Measurements from ENCODE around the gene KCNMB2. TPM values are rescaled to one million over a fixed set of nuclear protein-coding genes. Genes with fewer than 3 reads are reported as not detected.

KCNMB2 gene
- total RNA-seq, 4 donors from 2014 or later: not detected

GRCh38 chr3:178628037-178628436, 91.8 kb downstream of the KCNMB2 start:
- ATAC-seq (no peak), DNase-seq (no peak)
- H3K4me3 ChIP-seq: no peak overlapping the region
- H3K9me3 ChIP-seq: no peaks in the 10 kb centered on the region
- no peak overlapping the region for H3K27ac ChIP-seq
- H3K4me1 ChIP-seq: peaks cover 0 to 8% of the 10 kb centered on the region in 2 donors
- in situ Hi-C loops (cut with MboI; ENCODE audit: low sequenced_read_pairs in 4 of 4) (no loop called here), intact Hi-C loops (cut with DNase I; ENCODE audit: low total_unique reads) (no loop called here)
- no peaks in the 10 kb centered on the region for H3K36me3 ChIP-seq
- no peaks in the 10 kb centered on the region for H3K27me3 ChIP-seq
- TF ChIP-seq POLR2A (IDR thresholded peaks at IDR 0.05): no peak
- no peak for TF ChIP-seq CTCF (IDR thresholded peaks at IDR 0.05 in 4 of 5, conservative IDR thresholded peaks at IDR 0.05 in 1 of 5)

- DNase-seq: no peak
- no peak overlapping the region for H3K27ac ChIP-seq
- intact Hi-C loops (cut with DNase I; ENCODE audit: low total_unique reads) (no loop called here), in situ Hi-C loops (cut with MboI; ENCODE audit: low sequenced_read_pairs in 4 of 4) (no loop called here)
- H3K27me3 ChIP-seq: no peaks in the 10 kb centered on the region
- H3K9me3 ChIP-seq: no peaks in the 10 kb centered on the region
- no peaks in the 10 kb centered on the region for H3K4me1 ChIP-seq
- TF ChIP-seq CTCF (IDR thresholded peaks at IDR 0.05 in 4 of 5, conservative IDR thresholded peaks at IDR 0.05 in 1 of 5): no peak
- no peak for TF ChIP-seq POLR2A (IDR thresholded peaks at IDR 0.05)
- peak in 1 of 2 donors; percentile 69 for ATAC-seq
- H3K36me3 ChIP-seq: no peaks in the 10 kb centered on the region
- no peak overlapping the region for H3K4me3 ChIP-seq
These were observed 93.4 kb downstream of the KCNMB2 start for GRCh38 chr3:178629430-178630178.

GRCh38 chr3:178631950-178632349, 95.7 kb downstream of the KCNMB2 start:
- in situ Hi-C loops (cut with MboI; ENCODE audit: low sequenced_read_pairs in 4 of 4): no loop called here

GRCh38 chr3:178634975-178635374, 98.7 kb downstream of the KCNMB2 start:
- H3K36me3 ChIP-seq: no peaks in the 10 kb centered on the region
- H3K27me3 ChIP-seq: no peaks in the 10 kb centered on the region
- no peak overlapping the region for H3K27ac ChIP-seq
- intact Hi-C loops (cut with DNase I; ENCODE audit: low total_unique reads): no loop called here
- DNase-seq (no peak), ATAC-seq (no peak)
- TF ChIP-seq CTCF (IDR thresholded peaks at IDR 0.05 in 4 of 5, conservative IDR thresholded peaks at IDR 0.05 in 1 of 5): no peak
- no peaks in the 10 kb centered on the region for H3K4me1 ChIP-seq
- in situ Hi-C loops (cut with MboI; ENCODE audit: low sequenced_read_pairs in 4 of 4): no loop called here
- H3K9me3 ChIP-seq: no peaks in the 10 kb centered on the region
- no peak overlapping the region for H3K4me3 ChIP-seq

More at GRCh38 chr3:178631950-178632349, 95.7 kb downstream of the KCNMB2 start:
- H3K36me3 ChIP-seq: no peaks in the 10 kb centered on the region
- ATAC-seq (no peak), DNase-seq (no peak)
- no peak overlapping the region for H3K4me3 ChIP-seq
- no peaks in the 10 kb centered on the region for H3K9me3 ChIP-seq
- no peak for TF ChIP-seq CTCF (IDR thresholded peaks at IDR 0.05 in 4 of 5, conservative IDR thresholded peaks at IDR 0.05 in 1 of 5)
- TF ChIP-seq POLR2A (IDR thresholded peaks at IDR 0.05): no peak
- no peak overlapping the region for H3K27ac ChIP-seq
- intact Hi-C loops (cut with DNase I; ENCODE audit: low total_unique reads): no loop called here
- H3K4me1 ChIP-seq: no peaks in the 10 kb centered on the region
- H3K27me3 ChIP-seq: no peaks in the 10 kb centered on the region

GRCh38 chr3:178637802-178638201, 101.6 kb downstream of the KCNMB2 start:
- intact Hi-C loops (cut with DNase I; ENCODE audit: low total_unique reads) (no loop called here), in situ Hi-C loops (cut with MboI; ENCODE audit: low sequenced_read_pairs in 4 of 4) (no loop called here)
- TF ChIP-seq CTCF (IDR thresholded peaks at IDR 0.05 in 4 of 5, conservative IDR thresholded peaks at IDR 0.05 in 1 of 5) (no peak), POLR2A (IDR thresholded peaks at IDR 0.05) (no peak)
- Histone ChIP-seq H3K9me3 (no peaks in the 10 kb centered on the region), H3K36me3 (no peaks in the 10 kb centered on the region), H3K27ac (no peak overlapping the region), H3K27me3 (no peaks in the 10 kb centered on the region), H3K4me3 (no peak overlapping the region), H3K4me1 (no peaks in the 10 kb centered on the region)
- no peak for ATAC-seq
- no peak for DNase-seq

Data from gastrocnemius medialis (tissue), 4 donors.